Osteoblast (primary cell): ENCODE measurements around the gene UBXN10. TPM values are rescaled to one million over a fixed set of nuclear protein-coding genes. Genes with fewer than 3 reads are reported as not detected.

Experiments used
- DNase-seq: peaks from one replicate; pipeline ENCODE4 v3.0.0; 2011; ENCODE audit warnings: low spot score, mixed read lengths; ENCODE audit not compliant: insufficient read length; ENCODE audit errors: missing footprints
- H2AFZ ChIP-seq: 2 replicates; pipeline ENCODE4 v1.6.0; 2011; ENCODE audit warnings: mild to moderate bottlenecking, low read length
- H3K27ac ChIP-seq: 2 replicates; pipeline ENCODE4 v1.5.1; 2011; ENCODE audit warnings: mild to moderate bottlenecking, low read depth, low read length, moderate library complexity
- H3K27me3 ChIP-seq: 2 replicates; pipeline ENCODE4 v1.6.0; 2012; ENCODE audit warnings: mild to moderate bottlenecking, control low read depth, inconsistent platforms, low read length, moderate library complexity; ENCODE audit not compliant: insufficient read depth
- H3K36me3 ChIP-seq: 2 replicates; pipeline ENCODE4 v1.5.1; 2011; ENCODE audit warnings: mild to moderate bottlenecking, low read length, control low read depth, moderate library complexity; ENCODE audit not compliant: insufficient read depth
- H3K4me1 ChIP-seq: 2 replicates; pipeline ENCODE4 v1.5.1; 2011; ENCODE audit warnings: mild to moderate bottlenecking, low read length, control low read depth, moderate library complexity; ENCODE audit not compliant: insufficient read depth
- H3K4me2 ChIP-seq: 2 replicates; pipeline ENCODE4 v1.6.0; 2011; ENCODE audit warnings: mild to moderate bottlenecking, low read length; ENCODE audit not compliant: insufficient read depth
- H3K4me3 ChIP-seq: fragments of 200-600 bp; sonication (generic); 3 replicates; pipeline ENCODE4 v1.5.1; 2012; ENCODE audit warnings: mild to moderate bottlenecking, low read length, inconsistent platforms; ENCODE audit not compliant: insufficient read depth
- H3K79me2 ChIP-seq: 2 replicates; pipeline ENCODE4 v1.6.0; 2012; ENCODE audit warnings: mild to moderate bottlenecking, low read length, control low read depth, inconsistent platforms; ENCODE audit not compliant: insufficient read depth
- H3K9me3 ChIP-seq: 2 replicates; pipeline ENCODE4 v1.5.1; 2011; ENCODE audit warnings: low read depth, low read length, control low read depth
- H4K20me1 ChIP-seq: 2 replicates; pipeline ENCODE4 v1.6.0; 2012; ENCODE audit warnings: mild to moderate bottlenecking, low read length, control low read depth; ENCODE audit not compliant: insufficient read depth
- total RNA-seq: library from RNA; depleted of rRNA; stranded (reverse); fragments of >200 nt; gene quantifications from 2 replicates; pipeline ENCODE4 v1.2.3, GENCODE V29; 2012
- TF ChIP-seq, protein P1 (sequence below): IDR thresholded peaks from 2 replicates; pipeline ENCODE4 v1.5.1; 2011; ENCODE audit warnings: mild to moderate bottlenecking, low read depth, low read length, moderate library complexity; ENCODE audit errors: extremely low read depth

Gene UBXN10
- total RNA-seq, 1 donor: under 0.01 TPM

DNA sequence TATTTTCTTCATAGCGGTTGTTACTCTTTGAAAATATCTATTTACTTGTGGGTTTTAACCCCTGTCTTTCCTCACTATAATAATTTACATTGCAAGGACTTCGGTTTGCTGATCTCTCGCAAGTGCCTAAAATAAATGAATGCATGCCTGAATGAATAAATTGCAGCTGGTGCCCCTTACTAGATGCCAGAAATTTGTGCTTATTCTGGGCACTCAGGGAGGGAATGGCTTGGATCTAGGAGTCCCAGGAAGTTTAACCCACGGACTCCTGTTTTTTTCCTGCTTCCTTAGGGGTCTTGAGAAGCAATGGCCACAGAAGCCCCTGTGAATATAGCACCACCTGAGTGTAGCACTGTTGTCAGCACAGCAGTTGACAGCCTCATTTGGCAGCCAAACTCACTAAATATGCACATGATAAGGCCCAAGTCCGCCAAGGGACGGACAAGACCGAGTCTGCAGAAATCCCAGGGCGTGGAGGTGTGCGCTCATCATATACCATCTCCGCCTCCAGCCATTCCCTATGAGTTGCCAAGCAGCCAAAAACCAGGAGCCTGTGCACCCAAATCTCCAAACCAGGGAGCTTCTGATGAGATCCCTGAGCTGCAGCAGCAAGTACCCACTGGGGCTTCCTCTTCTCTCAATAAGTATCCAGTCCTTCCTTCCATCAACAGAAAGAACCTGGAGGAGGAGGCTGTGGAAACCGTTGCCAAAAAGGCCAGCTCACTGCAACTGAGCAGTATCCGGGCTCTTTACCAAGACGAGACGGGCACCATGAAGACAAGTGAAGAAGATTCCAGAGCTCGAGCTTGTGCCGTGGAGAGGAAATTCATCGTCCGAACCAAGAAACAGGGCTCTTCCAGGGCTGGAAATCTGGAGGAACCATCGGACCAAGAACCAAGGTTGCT, 4.6 kb downstream of the UBXN10 start:
- TF ChIP-seq, protein P1, sequence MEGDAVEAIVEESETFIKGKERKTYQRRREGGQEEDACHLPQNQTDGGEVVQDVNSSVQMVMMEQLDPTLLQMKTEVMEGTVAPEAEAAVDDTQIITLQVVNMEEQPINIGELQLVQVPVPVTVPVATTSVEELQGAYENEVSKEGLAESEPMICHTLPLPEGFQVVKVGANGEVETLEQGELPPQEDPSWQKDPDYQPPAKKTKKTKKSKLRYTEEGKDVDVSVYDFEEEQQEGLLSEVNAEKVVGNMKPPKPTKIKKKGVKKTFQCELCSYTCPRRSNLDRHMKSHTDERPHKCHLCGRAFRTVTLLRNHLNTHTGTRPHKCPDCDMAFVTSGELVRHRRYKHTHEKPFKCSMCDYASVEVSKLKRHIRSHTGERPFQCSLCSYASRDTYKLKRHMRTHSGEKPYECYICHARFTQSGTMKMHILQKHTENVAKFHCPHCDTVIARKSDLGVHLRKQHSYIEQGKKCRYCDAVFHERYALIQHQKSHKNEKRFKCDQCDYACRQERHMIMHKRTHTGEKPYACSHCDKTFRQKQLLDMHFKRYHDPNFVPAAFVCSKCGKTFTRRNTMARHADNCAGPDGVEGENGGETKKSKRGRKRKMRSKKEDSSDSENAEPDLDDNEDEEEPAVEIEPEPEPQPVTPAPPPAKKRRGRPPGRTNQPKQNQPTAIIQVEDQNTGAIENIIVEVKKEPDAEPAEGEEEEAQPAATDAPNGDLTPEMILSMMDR: no peak
- no peak for DNase-seq
- H3K27me3 ChIP-seq: peaks cover 75% of the 10 kb centered on the region

DNA sequence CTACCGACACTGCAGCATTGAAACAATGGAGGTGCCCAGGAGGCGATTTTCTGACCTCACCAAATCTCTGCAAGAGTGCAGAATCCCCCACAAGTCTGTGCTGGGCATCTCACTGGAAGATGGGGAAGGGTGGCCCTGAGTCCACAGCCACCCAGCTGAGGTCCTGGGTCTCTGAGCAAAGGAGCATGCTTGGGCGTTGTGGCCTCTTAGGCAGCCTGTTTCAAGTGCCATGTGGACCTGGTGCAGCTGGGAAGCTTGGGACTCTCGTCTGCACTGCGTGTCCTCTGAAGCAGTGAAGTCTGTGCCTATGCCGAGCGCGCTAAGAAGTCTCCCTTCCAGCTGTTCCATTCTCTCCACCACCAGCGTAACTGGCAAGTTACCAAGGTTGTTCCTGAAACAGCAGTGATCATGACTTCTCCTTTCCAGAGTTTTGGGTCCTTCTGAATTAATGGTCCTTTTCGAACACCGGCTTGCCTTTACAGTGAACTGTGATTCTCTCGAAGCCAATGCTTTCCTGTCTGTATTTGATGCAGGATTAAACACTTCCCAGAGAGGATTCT, 5.5 kb downstream of the UBXN10 start:
- Histone ChIP-seq H3K4me1 (no peaks in the 10 kb centered on the region), H3K27me3 (peaks cover 68% of the 10 kb centered on the region), H3K36me3 (no peaks in the 10 kb centered on the region), H3K4me3 (no peak overlapping the region), H2AFZ (no peak overlapping the region), H4K20me1 (no peaks in the 10 kb centered on the region), H3K9me3 (no peaks in the 10 kb centered on the region), H3K4me2 (no peak overlapping the region), H3K27ac (no peak overlapping the region), H3K79me2 (no peaks in the 10 kb centered on the region)
- TF ChIP-seq, protein P1: no peak
- DNase-seq: no peak

More for the DNA sequence above, 4.6 kb downstream of the UBXN10 start:
- Histone ChIP-seq H3K9me3 (no peaks in the 10 kb centered on the region), H4K20me1 (no peaks in the 10 kb centered on the region), H3K36me3 (no peaks in the 10 kb centered on the region), H3K27ac (no peak overlapping the region), H3K4me1 (no peaks in the 10 kb centered on the region), H3K4me3 (no peak overlapping the region), H2AFZ (no peak overlapping the region), H3K4me2 (no peak overlapping the region), H3K79me2 (no peaks in the 10 kb centered on the region)

DNA sequence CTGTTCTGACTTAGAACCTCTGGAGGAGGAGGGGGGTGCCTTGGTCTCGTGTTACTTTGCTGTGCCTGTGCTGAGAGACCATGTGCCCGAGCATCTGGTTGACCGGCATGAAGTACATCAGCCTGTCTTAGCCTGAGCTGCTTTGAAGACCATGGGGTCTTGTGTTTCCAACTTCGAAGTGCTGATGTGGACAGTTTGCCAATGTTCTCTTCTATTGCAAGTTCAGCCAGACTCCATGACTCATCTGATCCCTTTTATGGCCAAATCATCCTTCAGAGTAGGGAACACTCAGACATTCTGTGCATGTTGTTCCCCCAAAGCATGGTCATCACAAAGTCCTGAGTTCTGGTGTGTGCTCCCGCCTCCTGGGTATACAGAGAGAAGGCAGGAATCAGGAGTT, 6.5 kb downstream of the UBXN10 start:
- TF ChIP-seq, protein P1: no peak
- Histone ChIP-seq H3K27me3 (peaks cover 58% of the 10 kb centered on the region), H3K79me2 (no peaks in the 10 kb centered on the region), H2AFZ (no peak overlapping the region), H3K27ac (no peak overlapping the region), H3K9me3 (no peaks in the 10 kb centered on the region), H3K4me1 (no peaks in the 10 kb centered on the region), H3K36me3 (no peaks in the 10 kb centered on the region), H3K4me3 (no peak overlapping the region), H3K4me2 (no peak overlapping the region), H4K20me1 (no peaks in the 10 kb centered on the region)
- DNase-seq: no peak

DNA sequence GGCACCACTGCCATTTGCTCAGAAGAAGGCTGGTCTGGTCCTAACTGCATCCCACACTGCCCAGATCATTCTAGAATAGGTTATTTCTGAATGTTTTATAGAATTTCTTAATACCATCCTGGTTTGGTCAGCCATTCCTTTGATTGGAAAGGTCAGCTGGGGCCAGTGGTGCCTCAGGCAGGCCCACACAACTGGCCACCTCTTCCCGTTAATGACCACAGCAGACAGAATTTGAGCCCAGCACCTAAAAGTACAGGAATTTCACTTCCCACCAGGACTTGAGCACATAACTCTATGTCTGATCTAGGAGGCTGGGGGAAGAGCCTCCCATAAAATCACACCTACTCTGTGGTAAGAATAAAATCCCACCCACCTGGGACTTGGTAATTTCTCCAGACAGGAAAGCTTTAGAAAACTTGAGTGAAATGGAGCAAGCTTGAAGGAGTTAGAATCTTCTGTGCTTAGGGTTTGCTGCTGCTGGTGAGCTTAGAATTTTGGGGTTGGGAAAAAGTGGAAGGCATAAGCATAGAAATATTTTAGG, 7.0 kb downstream of the UBXN10 start:
- peaks cover 52% of the 10 kb centered on the region for H3K27me3 ChIP-seq
- TF ChIP-seq, protein P1: no peak
- no peak overlapping the region for H3K27ac ChIP-seq
- no peaks in the 10 kb centered on the region for H3K4me1 ChIP-seq
- DNase-seq: no peak
- no peak overlapping the region for H2AFZ ChIP-seq
- H3K4me2 ChIP-seq: no peak overlapping the region
- no peaks in the 10 kb centered on the region for H3K9me3 ChIP-seq
- no peaks in the 10 kb centered on the region for H3K79me2 ChIP-seq
- no peaks in the 10 kb centered on the region for H3K36me3 ChIP-seq
- H3K4me3 ChIP-seq: no peak overlapping the region
- no peaks in the 10 kb centered on the region for H4K20me1 ChIP-seq
